Neutrophil (primary cell): Measurements from ENCODE around the gene FBXW8.

Experiments used
- H3K27ac ChIP-seq: fragments of 200-600 bp; sonication (generic); 2 replicates; pipeline ENCODE4 v1.5.1; 2016; ENCODE audit warnings: mild to moderate bottlenecking, moderate library complexity
- H3K27me3 ChIP-seq: fragments of 200-600 bp; sonication (generic); 2 replicates; pipeline ENCODE4 v1.6.0; 2016; ENCODE audit warnings: mild to moderate bottlenecking
- H3K36me3 ChIP-seq: fragments of 200-600 bp; sonication (generic); 2 replicates; pipeline ENCODE4 v1.5.1; 2017
- H3K4me1 ChIP-seq, 2 experiments: fragments of 200-600 bp in 1 of 2; sonication (generic) in 1 of 2; 1 replicate in 1 of 2; 2 replicates in 1 of 2; pipeline versions ENCODE4 v1.5.1 to v1.6.1; 2013 to 2016; ENCODE audit warnings: low read depth in 1 of 2, low read length in 1 of 2, mild to moderate bottlenecking in 1 of 2, moderate library complexity in 1 of 2; ENCODE audit not compliant: control insufficient read depth in 1 of 2, insufficient read depth in 1 of 2
- H3K4me3 ChIP-seq, 2 experiments: fragments of 200-600 bp in 1 of 2; sonication (generic) in 1 of 2; 1 replicate in 1 of 2; 2 replicates in 1 of 2; pipeline ENCODE4 v1.5.1; 2013 to 2016; ENCODE audit warnings: low read depth in 1 of 2, low read length in 1 of 2, mild to moderate bottlenecking in 1 of 2, moderate library complexity in 1 of 2
- H3K9me3 ChIP-seq: fragments of 200-600 bp; sonication (generic); 2 replicates; pipeline ENCODE4 v1.5.1; 2016
- CTCF ChIP-seq: fragments of 200-600 bp; sonication (generic); IDR thresholded peaks from 2 replicates; pipeline ENCODE4 v1.5.1; 2016; ENCODE audit warnings: antibody characterized with exemption

FBXW8 gene

GRCh38 chr12:116934908-116935705, 24.4 kb downstream of the FBXW8 start:
- no peaks in the 10 kb centered on the region for H3K27me3 ChIP-seq
- H3K9me3 ChIP-seq = no peaks in the 10 kb centered on the region
- H3K36me3 ChIP-seq = no peaks in the 10 kb centered on the region
- no peaks in the 10 kb centered on the region for H3K4me1 ChIP-seq
- no peak for TF ChIP-seq CTCF
- H3K4me3 ChIP-seq = no peak overlapping the region
- no peak overlapping the region for H3K27ac ChIP-seq

GRCh38 chr12:116937640-116938039, 26.9 kb downstream of the FBXW8 start:
- Histone ChIP-seq H3K36me3 (no peaks in the 10 kb centered on the region), H3K4me1 (no peaks in the 10 kb centered on the region), H3K27ac (no peak overlapping the region), H3K4me3 (no peak overlapping the region), H3K9me3 (no peaks in the 10 kb centered on the region), H3K27me3 (no peaks in the 10 kb centered on the region)
- TF ChIP-seq CTCF = no peak

GRCh38 chr12:116939734-116940133, 29.0 kb downstream of the FBXW8 start:
- H3K36me3 ChIP-seq = no peaks in the 10 kb centered on the region
- H3K4me1 ChIP-seq = no peaks in the 10 kb centered on the region
- no peak overlapping the region for H3K27ac ChIP-seq
- H3K9me3 ChIP-seq = no peaks in the 10 kb centered on the region
- no peak overlapping the region for H3K4me3 ChIP-seq
- H3K27me3 ChIP-seq = no peaks in the 10 kb centered on the region
- no peak for TF ChIP-seq CTCF

GRCh38 chr12:116941188-116941587, 30.4 kb downstream of the FBXW8 start:
- Histone ChIP-seq H3K36me3 (no peaks in the 10 kb centered on the region), H3K27ac (no peak overlapping the region), H3K27me3 (no peaks in the 10 kb centered on the region), H3K4me3 (no peak overlapping the region), H3K9me3 (no peaks in the 10 kb centered on the region), H3K4me1 (no peaks in the 10 kb centered on the region)
- TF ChIP-seq CTCF = no peak

GRCh38 chr12:116943419-116944372, 32.9 kb downstream of the FBXW8 start:
- no peaks in the 10 kb centered on the region for H3K4me1 ChIP-seq
- no peak overlapping the region for H3K27ac ChIP-seq
- no peak for TF ChIP-seq CTCF
- H3K4me3 ChIP-seq = no peak overlapping the region
- H3K36me3 ChIP-seq = no peaks in the 10 kb centered on the region
- H3K9me3 ChIP-seq = no peaks in the 10 kb centered on the region
- H3K27me3 ChIP-seq = no peaks in the 10 kb centered on the region
